GM18909 (cell line): ENCODE data around the gene MRPL32.

Source experiments
- ATAC-seq: cut with Tn5 transposase; IDR thresholded peaks from one replicate; pipeline ENCODE4 v1.9.1; 2021; ENCODE audit warnings: mild to moderate bottlenecking; ENCODE audit not compliant: unreplicated experiment, poor library complexity

Gene MRPL32

DNA sequence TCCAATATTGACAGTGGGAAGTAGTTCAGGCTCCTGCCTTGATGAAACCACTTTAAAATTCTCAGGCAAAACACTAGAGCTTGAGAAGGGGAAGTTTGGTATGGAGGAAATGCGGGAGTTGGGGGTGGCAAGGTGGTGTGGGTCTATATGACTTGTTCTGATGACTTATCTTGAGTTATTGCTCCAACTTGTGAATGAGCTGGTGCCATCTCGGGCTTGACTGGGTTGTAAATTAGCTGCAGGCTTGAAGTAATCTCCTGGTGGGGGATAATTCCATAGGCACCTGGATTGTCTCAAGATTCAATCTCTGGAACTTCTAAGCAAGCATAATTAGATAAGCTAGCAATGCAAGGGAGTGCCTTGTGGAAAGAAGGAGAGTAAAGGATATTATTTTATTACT, 29.0 kb downstream of the MRPL32 start:
- no peak for ATAC-seq

DNA sequence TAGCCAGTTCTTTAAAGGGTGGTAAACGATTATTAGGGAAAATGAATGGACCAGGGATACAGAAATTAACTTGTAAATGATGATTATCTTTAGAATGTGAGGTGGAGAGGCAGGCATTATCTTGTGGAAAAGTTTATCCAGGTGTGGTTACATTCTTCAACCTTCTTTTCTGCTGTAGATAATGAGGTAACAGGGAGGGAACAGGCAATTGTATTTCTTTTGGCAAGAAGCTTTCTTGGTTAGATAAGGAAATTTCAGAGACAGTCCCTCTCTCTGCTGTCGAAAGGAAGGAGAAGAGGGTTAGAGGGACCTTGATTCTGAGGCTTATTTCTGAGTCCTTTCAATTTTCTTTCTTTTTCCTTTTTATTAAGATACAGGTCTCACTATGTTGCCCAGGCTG, 32.1 kb downstream of the MRPL32 start:
- ATAC-seq, result no peak

- no peak for ATAC-seq
These were observed 33.0 kb downstream of the MRPL32 start for GRCh38 chr7:42964849-42965805.

- no peak for ATAC-seq
These were observed 35.2 kb downstream of the MRPL32 start for GRCh38 chr7:42967391-42967790.

DNA sequence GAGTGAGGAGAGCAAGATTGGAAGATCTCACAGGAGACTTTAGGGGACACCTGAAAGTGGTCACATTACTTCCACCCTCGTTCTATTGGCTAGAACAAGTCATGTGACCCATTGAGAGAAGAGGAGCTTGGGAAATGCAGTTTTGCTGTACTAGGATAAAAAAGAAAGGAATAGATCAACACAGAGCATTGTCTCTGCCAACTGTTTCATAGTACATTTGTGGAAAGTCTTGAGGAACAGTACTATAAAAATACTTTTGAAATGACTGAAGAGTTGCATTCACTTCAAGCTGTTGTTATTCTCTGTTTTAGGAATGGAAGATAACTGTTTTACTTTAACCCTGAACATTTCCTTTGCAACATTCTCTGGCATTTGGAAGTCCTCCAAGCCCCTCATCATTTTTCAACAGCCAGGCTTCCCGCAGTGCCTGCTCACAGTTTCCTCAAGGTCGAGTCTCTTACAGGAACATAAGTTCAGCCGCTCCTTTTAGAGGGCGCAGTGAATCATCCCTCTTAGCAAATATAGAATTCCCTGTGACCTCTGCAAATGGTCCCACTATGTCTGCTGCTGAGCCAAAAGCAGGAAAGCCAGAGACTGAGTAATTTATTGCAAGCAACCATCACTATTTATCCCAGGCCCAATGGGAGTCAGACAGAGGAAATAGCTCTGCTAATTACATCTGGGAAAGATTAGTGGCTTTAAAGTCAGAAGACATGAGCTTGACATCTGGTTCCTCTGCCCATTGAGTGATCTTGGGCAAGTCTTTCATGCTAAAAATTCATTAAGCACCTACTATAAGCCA, 40.7 kb downstream of the MRPL32 start:
- ATAC-seq, result no peak

DNA sequence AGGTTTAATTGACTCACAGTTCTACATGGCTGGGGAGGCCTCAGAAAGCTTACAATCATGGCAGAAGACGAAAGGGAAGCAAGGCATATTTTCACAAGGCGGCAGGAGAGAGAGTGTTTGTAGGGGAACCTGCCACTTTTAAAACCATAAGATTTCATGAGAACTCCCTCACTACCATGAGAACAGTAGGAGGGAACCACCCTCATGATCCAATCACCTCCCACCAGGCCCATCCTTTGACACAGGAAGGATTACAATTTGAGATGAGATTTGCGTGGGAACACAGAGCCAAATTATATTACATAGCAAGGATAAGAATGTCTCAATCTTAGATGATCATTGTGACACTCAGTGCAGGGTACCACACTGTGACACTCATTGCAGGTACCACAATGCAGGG, 44.2 kb downstream of the MRPL32 start:
- no peak for ATAC-seq

DNA sequence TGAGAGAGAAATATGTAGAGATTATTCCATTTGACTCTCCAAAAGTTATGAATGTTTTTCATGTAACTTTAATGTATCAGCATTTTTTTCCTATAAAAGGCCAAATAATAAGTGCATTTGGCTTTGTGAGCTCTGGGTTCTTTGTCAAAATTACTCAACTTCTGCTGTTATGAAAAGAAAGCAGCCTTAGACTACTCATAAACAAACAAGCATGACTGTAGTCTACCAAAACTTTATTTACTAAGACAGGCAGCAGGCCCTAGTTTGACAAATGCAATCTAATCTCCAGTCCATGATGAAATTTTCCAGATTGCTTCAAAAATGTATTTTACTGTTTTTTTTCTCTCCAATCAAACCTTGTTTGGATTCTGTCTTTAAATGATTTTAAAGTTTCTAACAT, 46.3 kb downstream of the MRPL32 start:
- no peak for ATAC-seq

DNA sequence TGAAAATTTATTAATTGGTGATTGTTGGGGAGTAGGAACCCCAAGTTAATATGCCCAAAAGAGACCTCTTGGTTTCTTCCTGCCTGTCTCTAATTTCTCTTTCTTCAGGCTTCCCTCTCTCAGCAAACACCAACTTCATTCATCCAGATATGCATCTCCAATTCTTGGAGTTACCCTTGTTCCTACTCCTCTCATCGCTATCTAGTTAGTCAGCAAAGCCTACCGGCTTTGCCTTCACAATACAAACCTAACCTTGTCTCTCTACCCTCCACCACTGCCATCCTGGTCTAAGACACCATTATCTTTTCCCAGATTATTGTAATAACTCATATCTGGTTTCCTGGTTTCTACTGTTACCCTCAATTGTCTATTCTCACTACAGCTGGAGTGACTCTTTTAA, 47.9 kb downstream of the MRPL32 start:
- no peak for ATAC-seq

DNA sequence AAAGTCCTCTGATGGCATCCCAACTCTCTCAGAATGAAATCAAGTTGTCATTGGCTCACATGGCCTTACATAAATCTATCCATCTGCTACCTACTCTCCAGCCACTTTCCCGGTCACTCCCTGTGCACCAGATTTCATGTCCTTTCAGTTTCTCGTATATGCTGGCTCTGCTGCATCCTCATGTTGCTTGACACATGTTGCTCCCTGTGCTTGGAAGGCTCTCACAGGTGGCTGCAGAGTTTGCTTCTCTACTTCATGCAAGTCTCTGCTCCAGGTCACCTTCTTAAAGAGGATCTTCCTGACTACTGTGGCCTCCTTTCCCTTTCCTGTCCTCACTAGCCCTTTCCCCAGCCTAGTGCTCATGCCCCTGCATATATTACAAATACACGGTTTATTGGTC, 48.3 kb downstream of the MRPL32 start:
- no peak for ATAC-seq

- no peak for ATAC-seq
These were observed 49.4 kb downstream of the MRPL32 start for GRCh38 chr7:42981601-42982000.

DNA sequence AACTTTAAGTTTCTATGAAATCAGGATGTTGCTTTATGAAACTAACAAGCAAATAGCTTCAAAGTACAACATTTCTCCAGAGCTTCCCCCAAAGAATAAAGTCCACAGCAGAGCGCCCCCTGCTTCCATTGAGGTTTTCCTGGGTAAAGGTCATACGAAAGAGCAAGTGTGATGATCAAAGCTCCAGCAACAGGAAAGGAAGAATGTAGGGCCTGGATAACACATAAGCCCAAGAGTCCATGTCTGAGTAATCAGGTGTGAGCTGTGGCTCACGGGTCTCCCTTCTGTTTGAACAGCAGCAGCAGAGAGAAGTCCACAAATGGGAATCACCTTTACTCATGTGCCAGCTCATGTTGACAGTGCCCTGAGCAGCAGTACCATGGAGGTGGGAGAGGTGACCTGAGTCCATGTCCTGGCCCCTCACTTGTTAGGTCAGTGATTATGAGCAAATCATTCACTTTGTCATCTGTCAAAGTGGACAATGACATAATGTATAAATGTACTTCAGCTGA, 50.5 kb downstream of the MRPL32 start:
- ATAC-seq, result no peak

DNA sequence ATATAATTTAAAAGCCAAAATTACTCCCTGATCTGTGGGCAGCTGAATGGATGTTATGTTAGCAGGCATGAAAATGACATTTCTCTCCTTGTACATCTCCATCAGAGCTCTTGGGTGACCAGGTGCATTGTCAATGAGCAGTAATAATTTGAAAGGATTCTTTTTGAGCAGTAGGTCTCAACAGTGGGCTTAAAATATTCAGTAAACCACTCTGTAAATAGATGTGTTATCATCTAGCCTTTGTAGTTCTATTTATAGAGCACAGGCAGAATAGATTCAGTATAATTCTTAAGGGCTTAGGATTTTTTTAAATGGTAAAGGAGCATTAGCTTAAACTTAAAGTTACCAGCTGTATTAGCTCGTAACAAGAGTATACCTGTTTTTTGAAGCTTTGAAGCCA, 52.0 kb downstream of the MRPL32 start:
- ATAC-seq, result no peak

DNA sequence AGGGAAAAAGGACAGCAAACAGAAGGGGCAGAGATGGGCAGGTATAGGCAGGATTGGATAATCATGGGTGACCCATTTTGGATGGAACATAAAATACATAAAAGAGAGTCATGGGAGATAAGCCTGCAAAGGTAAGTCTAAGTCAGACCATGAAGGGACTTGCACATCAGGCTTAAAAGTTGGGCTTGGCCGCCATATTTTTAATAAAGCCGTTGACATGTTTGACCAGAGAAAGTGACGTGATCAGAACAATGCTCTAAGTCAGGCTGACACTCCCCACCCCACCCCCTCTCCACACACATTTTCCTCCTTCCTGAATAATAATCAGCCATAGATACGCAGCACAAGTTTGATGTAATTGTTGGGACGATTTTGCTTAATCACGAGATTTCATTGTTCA, 54.0 kb downstream of the MRPL32 start:
- ATAC-seq, result no peak

- ATAC-seq, result no peak
These were observed 54.6 kb downstream of the MRPL32 start for GRCh38 chr7:42986781-42987248.
